Measurements from ENCODE around the gene WDR5. TPM values are rescaled to one million over a fixed set of nuclear protein-coding genes. Genes with fewer than 3 reads are reported as not detected.

The WDR5 gene
- total RNA-seq, 1 experiment from 2014 or later: 76.4 TPM

GRCh38 chr9:134130503-134131375, 5.1 kb upstream of the WDR5 start:
- CTCF ChIA-PET: no interaction called here
- no TSS peak for BruUV-seq (replicated peaks)
- POLR2A ChIA-PET (ENCODE audit: low non-redundant PET): no interaction called here
- Histone ChIP-seq H3K36me3 (ENCODE audit: insufficient read depth, low read length, poor library complexity, severe bottlenecking) (no peaks in the 10 kb centered on the region), H3K27me3 (replicated peaks; ENCODE audit: insufficient read depth, low read depth, low read length, poor library complexity) (no peaks in the 10 kb centered on the region), H3K9me3 (ENCODE audit: low read depth, low read length, poor library complexity, severe bottlenecking) (no peaks in the 10 kb centered on the region), H3K27ac (ENCODE audit: low read depth, low read length, poor library complexity, severe bottlenecking) (no peak overlapping the region), H3K4me1 (ENCODE audit: insufficient read depth, low read length, poor library complexity, severe bottlenecking) (peaks cover 8% of the 10 kb centered on the region), H3K4me3 (ENCODE audit: low read depth, low read length, poor library complexity, severe bottlenecking) (no peak overlapping the region)
- intact Hi-C loops (cut with micrococcal nuclease; ENCODE audit: unreplicated experiment): no loop called here
- TF ChIP-seq EZH2 (IDR thresholded peaks at IDR 0.05; ENCODE audit: borderline replicate concordance, low read depth, low read length, poor library complexity, severe bottlenecking) (no peak), CTCF (conservative IDR thresholded peaks at IDR 0.05; ENCODE audit: low read depth, low read length) (no peak)
- no peak for DNase-seq (ENCODE audit: low spot score)

- no peak for DNase-seq (ENCODE audit: low spot score)
- Histone ChIP-seq H3K27me3 (replicated peaks; ENCODE audit: insufficient read depth, low read depth, low read length, poor library complexity) (no peaks in the 10 kb centered on the region), H3K36me3 (ENCODE audit: insufficient read depth, low read length, poor library complexity, severe bottlenecking) (no peaks in the 10 kb centered on the region), H3K27ac (ENCODE audit: low read depth, low read length, poor library complexity, severe bottlenecking) (no peak overlapping the region), H3K4me1 (ENCODE audit: insufficient read depth, low read length, poor library complexity, severe bottlenecking) (peaks cover 8% of the 10 kb centered on the region), H3K4me3 (ENCODE audit: low read depth, low read length, poor library complexity, severe bottlenecking) (no peak overlapping the region), H3K9me3 (ENCODE audit: low read depth, low read length, poor library complexity, severe bottlenecking) (no peaks in the 10 kb centered on the region)
- intact Hi-C loops (cut with micrococcal nuclease; ENCODE audit: unreplicated experiment): no loop called here
- TF ChIP-seq CTCF (conservative IDR thresholded peaks at IDR 0.05; ENCODE audit: low read depth, low read length): no peak
- no peak for TF ChIP-seq EZH2 (IDR thresholded peaks at IDR 0.05; ENCODE audit: borderline replicate concordance, low read depth, low read length, poor library complexity, severe bottlenecking)
- ChIA-PET CTCF (no interaction called here), POLR2A (ENCODE audit: low non-redundant PET) (no interaction called here)
- BruUV-seq (replicated peaks): no TSS peak
These were observed 4.2 kb upstream of the WDR5 start for GRCh38 chr9:134131471-134132207.

- H3K4me3 ChIP-seq (ENCODE audit: low read depth, low read length, poor library complexity, severe bottlenecking): no peak overlapping the region
- no peaks in the 10 kb centered on the region for H3K9me3 ChIP-seq (ENCODE audit: low read depth, low read length, poor library complexity, severe bottlenecking)
- ChIA-PET POLR2A (ENCODE audit: low non-redundant PET) (no interaction called here), CTCF (no interaction called here)
- TF ChIP-seq CTCF (conservative IDR thresholded peaks at IDR 0.05; ENCODE audit: low read depth, low read length) (no peak), EZH2 (IDR thresholded peaks at IDR 0.05; ENCODE audit: borderline replicate concordance, low read depth, low read length, poor library complexity, severe bottlenecking) (no peak)
- peaks cover 12% of the 10 kb centered on the region for H3K4me1 ChIP-seq (ENCODE audit: insufficient read depth, low read length, poor library complexity, severe bottlenecking)
- DNase-seq (ENCODE audit: low spot score): no peak
- H3K36me3 ChIP-seq (ENCODE audit: insufficient read depth, low read length, poor library complexity, severe bottlenecking): no peaks in the 10 kb centered on the region
- intact Hi-C loops (cut with micrococcal nuclease; ENCODE audit: unreplicated experiment): no loop called here
- no peak overlapping the region for H3K27ac ChIP-seq (ENCODE audit: low read depth, low read length, poor library complexity, severe bottlenecking)
- H3K27me3 ChIP-seq (replicated peaks; ENCODE audit: insufficient read depth, low read depth, low read length, poor library complexity): no peaks in the 10 kb centered on the region
- no TSS peak for BruUV-seq (replicated peaks)
These were observed 3.5 kb upstream of the WDR5 start for GRCh38 chr9:134132208-134132870.

Data from A673 (cell line).